Activated CD4-positive, alpha-beta T cell treated with anti-CD3 and anti-CD28 coated beads, Interleukin-10, Interleukin-2, amounts not matched to agents 100 ng/mL and 50 ng/mL, durations not matched to agents 16 hours and 8 hours (primary cell): ENCODE results near the gene LIN28A.

Source experiments
- DNase-seq: peaks from one replicate; pipeline ENCODE4 v3.0.0-alpha.2; 2020

The LIN28A gene

DNA sequence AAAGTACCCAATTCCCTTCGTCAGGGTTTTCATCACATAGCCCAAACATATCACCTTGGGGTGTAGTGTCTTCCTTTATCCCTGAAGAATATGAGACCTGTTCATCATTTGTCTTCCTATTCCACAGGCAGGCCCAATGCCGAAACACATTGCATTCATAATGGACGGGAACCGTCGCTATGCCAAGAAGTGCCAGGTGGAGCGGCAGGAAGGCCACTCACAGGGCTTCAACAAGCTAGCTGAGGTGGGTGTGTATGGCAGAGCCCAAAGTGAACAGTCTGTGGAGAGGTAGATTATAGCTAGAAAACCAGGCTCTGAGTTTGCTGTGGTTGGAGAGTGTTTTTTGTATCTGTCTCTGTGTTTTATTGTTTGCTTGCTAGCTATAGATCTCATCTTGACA is 27.4 kb downstream of the LIN28A start:
- no peak for DNase-seq

DNA sequence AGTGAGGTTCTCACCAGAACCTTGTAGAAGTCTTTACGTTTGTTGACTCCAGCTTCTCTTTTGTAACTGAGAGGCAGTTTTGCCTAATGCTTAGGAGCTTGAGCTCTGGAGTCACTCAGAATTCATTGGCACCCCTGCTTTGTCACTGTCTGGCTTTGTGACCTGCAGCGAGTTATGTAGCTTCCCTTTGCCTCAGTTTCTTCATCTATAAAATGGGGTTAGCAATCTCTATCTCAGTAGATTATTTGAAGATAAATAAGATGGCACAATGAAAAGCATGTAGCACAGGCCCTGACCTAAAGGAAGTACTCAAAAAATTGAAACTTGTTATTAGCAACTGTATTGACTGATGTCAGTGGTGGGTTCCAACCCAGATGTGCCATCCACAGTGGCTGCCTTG is 29.6 kb downstream of the LIN28A start:
- no peak for DNase-seq

DNA sequence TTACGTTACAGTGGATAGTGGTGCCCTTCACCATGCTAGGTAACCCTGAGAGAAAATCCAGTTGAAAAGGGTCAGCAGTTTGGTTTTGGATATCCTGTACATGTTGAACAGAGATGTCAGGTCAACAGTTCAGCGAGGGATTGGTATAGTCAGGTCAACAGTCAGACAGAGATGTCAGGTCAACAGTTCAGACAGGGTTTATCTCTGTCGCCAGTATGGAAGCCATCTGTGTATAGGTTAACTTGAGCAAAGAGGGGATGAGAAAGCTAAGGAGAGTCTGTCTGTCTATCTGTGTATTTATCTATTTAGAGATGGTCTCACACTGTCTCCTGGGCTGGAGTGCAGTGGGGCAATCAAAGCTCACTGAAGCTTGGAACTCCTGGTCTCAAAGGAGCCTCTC is 39.3 kb downstream of the LIN28A start:
- DNase-seq: no peak

DNA sequence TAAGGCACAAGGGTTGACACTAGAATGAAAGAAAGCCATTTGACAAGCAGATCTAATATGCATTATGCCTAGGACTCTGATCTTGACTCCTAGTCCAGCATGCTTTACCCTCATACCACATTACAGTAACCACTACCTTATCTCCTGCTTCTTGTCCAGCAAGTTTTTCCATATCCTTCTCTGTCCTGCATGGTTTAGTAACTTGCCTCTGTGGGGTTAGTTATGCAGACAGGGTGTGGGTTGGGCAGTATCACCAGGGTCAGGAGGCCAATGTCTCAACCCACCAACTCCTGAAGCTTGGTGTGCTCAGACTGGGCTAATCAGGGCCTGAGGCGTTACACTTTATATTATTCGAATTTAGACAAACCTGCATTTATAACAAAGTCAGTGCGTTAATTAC is 40.3 kb downstream of the LIN28A start:
- no peak for DNase-seq

DNA sequence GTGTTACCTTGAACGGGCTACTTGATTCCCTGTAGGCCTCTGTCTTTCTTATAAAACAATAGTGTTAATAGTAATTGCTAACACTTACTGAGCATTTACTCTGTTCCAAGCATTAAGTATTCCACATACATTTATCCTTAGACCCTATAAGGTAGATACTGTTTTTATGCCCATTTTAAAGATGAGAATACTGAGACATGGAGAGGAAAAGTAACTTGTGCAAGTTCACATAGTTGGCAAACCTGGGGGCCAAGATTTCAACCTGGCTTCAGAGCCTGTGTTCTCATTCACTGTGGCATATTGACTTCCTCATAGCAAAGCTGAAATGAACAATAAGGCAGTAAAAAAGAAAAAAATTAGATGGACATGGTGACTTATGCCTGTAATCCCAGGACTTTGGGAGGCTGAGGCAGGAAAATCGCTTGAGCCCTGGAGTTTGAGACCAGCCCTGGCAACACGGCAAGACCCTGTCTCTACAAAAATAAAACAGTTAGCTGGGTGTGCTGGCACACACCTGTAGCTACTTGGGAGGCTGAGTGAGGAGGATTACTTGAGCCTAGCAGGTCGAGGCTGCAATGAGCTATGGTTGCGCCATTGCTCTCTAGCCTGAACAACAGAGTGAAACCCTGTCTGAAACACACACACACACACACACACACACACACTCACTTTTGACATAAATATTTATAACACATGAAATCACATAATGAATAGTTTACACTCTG is 42.0 kb downstream of the LIN28A start:
- no peak for DNase-seq

DNA sequence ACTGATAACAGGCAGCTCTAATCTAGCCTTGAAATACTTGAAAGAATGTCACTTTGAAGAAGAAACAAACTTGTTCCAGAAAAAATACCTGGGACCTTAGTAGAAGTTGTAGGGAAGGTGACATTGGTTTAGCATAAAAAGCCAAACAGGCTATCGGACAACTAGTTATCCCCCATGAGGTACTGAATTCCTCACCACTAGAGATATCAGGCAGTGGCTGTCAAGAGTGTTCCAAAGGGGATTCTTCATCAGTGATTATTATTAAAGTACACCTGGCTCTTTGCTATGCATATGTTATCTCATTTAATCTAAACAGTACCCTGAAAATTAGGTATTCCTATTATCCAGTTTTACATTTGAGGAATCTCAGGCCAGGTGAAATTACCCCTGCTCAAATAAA is 48.5 kb downstream of the LIN28A start:
- no peak for DNase-seq

DNA sequence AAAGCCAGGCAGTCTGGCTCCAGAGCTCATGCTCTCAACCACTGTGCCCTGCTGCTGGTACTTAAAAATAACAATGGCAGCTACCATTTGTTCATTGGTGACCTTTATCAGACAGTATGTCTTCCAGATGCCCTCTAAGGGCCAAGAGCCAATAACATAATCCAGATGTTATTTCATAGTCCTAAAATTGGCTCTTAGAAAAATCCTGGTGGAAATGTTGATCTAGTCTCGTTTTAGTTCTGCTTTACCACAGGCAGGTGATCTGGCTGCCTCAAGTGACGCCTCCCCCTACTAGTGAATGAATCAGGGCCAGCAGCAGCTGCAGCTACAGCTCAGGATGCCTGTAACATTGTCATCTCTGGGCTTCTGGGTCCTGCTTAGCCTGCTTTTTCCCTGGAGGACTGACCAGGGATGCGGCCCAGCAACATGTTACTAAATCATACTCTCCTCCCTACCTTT is 49.0 kb downstream of the LIN28A start:
- no peak for DNase-seq

DNA sequence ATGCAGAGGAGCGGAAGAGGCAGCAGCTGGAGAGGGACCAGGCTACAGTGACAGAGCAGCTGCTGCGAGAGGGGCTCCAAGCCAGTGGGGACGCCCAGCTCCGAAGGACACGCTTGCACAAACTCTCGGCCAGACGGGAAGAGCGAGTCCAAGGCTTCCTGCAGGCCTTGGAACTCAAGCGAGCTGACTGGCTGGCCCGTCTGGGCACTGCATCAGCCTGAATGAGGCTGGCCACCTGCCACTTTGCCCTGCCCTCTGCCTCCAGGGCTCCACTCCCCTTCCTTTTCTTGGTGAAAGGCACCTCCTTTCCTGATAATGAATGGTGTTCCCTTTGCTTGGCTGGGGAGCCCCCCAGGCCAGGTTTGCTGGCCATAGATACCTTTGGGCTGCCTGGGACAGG is 58.3 kb downstream of the LIN28A start:
- no peak for DNase-seq

DNA sequence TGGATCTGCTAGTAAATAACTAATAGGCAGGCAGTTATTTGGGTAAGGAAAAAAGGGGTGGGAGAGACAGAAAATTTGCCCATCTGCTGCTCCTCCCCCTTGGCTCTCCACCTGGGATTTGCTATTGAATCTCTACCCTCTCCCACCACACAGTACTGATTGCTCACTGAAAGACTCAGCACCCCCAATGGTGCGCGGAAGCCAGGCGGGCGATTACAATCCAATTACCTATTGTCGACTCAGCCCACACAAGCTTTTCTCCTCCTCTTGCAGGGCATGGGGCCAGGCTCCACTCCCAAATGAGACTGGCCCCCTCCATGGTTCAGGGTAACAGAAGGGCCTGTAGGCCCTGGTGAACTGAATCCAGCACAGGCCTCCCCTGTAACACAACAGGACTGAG is 58.9 kb downstream of the LIN28A start:
- DNase-seq: no peak

DNA sequence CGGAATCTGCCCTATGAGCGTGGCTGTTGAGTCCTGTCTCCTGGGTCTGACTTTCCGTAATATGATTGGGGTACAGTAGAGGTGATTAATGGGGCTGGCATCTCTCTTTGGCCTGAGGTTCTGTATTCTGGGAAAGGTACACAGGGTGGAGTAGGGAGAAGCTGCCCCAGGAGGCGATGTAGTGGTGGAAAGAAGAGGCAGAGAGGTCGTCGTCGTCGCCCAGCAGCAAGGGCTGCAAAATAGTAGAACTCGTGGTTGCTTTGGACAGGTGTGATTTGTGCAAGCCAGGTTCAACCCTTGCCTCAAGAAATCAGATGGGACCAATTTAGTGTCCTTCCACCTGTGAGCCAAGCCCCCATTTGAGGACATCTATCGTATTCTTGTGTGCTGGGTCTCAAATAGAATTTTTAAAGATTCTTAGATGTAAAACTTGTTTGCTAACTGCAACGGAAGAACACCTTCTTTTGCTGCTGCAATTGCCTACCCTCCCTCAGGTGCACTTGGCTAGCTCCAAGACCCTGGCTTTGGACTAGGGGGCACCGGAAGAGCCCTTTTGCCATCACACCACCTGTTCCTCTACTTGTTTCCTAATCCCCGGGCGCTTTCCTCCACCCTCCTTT is 60.4 kb downstream of the LIN28A start:
- DNase-seq: no peak

DNA sequence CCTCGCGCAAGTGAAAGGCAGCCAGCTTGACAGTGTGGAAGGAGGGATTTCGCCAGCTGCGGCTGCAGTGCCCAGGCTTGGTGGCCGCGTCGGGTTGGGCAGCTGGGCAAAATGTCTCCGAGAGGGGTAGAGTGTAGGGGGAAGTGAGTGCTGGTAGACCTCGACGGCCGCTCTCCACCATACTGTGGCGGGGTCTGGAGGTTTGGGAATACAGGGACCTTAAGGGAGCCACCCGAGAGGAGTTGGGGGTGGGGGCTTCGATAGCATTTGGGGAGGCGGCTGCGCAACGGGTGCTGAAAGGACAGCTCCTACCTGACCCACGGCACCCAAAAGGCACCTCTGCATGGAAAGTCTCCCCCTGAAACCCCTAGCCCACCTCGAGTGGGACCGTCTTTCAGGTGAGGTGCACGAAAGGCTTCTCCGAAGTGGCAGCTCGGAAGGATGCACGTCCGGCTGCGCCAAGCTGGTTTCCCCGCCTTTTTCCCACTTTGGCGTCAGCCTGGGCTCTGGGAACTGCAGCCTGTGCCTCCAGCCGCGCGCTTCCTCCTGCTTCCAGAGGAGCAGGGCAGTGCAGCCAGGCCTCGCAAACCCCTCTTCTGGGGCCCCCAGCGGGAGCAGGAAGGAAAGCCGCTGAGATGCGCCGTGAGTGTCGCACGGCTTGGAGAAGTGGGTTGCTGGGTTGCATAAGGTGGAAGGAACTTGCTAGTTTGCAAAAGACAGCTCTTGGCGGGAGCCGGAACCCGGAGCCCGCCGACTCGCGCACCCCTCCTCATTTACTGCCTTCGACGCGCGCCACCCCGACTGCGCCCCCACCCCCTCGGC is 61.1 kb downstream of the LIN28A start:
- DNase-seq: no peak

DNA sequence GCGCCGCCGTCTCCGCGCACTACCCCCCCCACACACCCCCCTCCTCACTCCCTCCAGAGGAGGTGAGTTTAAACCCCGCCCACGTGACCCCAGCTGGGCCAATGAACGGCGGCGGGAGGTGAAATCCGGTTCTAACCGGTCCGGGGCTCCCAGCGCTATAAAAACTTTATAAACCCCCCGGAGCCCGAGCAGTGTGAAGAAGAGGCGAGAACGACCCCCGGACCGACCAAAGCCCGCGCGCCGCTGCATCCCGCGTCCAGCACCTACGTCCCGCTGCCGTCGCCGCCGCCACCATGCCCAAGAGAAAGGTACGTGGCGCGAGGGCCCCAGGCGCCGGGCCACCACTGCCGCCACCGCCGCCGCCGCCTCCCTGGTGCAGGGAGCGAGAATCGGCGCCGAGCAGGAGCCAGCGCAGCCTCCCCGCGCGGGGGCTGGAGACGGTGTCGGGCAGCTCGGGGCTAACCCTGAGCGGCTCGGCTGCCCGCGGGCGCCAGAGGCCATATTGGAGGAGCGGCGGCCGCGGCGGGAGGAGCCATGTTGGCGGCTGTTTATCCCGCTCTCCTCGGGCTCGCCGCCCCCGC is 61.8 kb downstream of the LIN28A start, which contains the start of gene HMGN2:
TSS of gene HMGN2 (plus strand) at position 121 of the 581 bp plus-strand sequence. CDS start at position 294, 173 bp downstream.
- peak; percentile 95 for DNase-seq

DNA sequence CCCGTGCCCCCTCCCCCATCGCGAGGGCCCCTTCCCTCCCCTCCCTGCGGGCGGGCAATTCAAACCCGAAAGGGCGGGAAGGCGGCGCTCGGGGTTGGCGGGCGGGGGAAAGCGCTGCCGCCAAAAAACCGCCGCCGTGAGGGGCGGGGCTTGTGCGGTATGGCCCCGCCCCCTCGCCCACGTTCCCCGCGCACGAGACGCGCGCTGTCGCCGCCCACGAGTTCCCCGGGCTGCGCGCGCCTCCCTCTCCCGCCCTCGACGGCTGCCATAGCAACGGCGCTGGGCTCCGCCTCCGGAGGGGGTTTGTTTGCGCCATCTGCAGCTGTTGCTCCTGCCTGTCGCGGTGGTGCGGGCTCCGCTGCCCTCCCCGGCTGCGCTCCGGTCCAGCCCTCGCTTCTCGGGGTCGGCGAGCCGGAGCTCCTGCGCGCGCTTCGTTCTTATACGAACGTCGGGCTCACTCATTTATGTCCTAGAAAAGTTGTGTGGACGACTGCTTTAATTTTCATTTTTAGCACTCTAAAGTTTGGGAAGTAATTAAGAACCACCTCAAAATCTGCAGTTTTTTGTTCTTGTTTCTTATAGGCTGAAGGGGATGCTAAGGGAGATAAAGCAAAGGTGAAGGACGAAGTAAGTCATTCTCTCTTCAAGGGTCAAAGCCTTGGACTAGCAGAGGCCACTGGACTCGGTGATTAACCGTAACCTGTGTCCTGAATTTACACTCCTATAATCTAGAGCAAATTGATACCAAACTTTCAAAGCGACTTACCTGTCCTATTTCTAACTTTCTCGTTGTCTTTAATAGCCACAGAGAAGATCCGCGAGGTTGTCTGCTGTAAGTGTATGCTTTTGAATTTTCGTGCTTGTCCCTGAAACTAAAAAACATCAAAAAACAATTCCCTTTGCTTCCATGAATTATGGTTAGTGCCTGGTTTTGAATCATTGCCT is 62.6 kb downstream of the LIN28A start:
- peak; percentile 96 for DNase-seq

DNA sequence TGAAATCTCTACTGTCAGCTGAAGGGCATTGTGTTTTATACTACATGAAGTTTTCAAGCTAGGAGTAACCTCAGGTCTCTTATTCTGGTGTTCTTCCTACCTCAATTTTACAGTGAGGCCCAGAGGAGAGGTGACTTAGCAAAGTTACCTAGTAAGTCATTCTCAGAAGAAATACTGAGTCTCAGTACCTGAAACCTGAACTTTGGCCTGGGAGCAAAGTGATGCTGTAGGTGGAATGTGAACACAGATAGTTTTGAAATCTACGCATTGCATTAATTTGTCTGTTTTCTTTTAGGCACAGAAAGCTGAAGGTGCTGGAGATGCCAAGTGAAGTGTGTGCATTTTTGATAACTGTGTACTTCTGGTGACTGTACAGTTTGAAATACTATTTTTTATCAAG is 64.2 kb downstream of the LIN28A start:
- DNase-seq: no peak

DNA sequence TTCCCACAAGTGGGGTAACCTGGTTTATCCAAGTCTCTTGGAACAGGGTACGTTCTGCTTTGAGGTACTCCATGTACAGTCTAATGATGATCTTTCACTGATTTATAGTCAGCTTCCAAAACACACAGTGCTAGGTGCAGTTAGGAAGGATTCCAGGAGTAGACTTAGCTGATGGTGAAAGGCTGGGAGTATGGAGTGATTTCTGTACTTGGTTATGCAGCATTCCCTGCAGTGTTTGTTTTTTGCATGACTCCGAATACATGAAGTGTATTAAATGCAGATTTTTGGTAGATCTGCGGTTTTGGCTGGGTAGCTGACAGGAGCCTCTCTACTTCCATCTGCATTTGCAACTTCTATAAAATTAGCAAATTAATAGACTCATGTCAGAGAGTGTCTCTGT is 65.4 kb downstream of the LIN28A start:
- DNase-seq: no peak

DNA sequence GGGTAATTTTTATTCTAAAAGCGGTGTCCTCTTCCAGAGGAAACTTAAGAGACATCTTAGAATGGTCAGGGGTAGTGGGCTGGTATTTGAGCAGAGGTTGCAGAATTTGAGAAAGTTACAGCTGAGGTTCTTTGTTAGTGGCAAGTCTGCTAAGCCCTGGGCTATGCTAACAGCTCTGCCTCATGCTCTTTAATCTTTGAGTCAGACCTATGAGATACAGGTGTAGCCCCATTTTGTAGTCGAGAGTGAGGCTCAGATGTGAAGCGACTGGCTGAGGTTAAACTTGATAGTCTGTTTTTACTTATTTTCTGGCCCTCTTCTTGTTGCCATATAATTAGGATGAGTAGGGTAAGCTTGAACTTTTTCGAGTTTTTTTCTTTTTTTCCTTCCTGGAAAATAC is 66.3 kb downstream of the LIN28A start:
- no peak for DNase-seq

DNA sequence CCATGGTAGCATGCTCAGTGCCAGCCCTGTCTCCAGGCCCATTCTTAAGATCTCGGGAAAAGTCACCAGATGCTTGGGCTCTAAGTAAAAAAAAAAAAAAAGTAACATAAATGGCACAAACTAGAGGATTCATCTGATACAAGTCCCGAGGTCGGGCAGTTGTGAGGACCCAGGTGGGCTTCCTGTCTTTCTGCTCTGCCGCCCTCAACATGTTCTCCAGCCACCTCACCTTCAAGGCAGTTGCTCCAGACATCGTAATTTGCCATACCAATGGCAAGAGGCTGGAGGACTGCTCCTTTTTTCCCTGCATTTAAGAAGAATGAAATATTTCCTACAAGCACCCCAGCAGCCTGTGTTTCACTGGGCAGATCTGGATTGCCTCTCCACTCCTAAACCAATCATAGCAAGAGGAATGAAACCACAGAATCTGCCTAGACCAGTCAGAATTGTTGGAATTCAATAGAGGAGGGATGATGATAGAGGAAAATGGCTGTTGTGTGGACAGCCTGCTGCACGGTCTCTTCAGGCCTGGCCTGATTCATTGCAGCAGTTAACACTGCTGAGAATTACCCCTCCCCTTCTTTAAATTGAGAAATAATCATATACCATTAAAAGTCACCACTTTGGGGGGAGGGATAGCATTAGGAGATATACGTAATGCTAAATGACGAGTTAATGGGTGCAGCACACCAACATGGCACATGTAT is 67.0 kb downstream of the LIN28A start:
- DNase-seq: peak; percentile 20

DNA sequence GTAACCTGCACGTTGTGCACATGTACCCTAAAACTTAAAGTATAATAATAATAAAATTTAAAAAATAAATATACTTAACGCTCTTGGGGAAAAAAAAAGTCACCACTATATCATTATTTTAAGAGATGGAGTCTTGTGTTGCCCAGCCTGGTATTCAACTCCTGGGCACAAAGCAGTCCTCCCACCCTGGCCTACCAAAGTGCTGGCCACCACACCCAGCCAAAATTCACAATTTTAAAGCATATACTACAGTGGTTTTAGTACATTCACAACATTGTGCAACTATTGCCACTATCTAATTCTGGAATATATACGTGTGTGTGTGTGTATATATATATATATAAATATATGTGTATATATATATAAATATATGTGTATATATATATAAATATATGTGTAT is 67.5 kb downstream of the LIN28A start:
- DNase-seq: no peak

DNA sequence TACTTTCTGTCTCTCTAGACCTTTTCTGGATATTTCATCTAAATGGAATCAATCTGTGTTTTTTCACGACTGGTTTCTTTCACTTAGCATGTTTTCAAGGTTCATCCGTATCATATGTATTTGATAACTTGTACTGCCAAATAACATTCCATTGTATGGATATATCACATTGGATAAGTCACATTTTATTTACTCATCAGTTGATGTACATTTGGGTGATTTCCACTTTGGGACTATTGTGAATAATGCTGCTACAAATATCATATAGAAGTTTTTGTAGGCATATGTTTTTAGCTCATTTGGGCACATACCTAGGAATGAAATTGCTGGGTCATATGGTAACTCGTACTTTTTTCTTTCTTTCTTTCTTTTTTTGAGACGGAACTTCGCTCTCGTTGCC is 68.4 kb downstream of the LIN28A start:
- no peak for DNase-seq
